Measurements from ENCODE around the gene TFAP2B. TPM values are rescaled to one million over a fixed set of nuclear protein-coding genes. Genes with fewer than 3 reads are reported as not detected.

The TFAP2B gene
- total and polyA plus RNA-seq, 2 donors (not counting 1 experiment from before 2014, with no cell fraction given): not detected

DNA sequence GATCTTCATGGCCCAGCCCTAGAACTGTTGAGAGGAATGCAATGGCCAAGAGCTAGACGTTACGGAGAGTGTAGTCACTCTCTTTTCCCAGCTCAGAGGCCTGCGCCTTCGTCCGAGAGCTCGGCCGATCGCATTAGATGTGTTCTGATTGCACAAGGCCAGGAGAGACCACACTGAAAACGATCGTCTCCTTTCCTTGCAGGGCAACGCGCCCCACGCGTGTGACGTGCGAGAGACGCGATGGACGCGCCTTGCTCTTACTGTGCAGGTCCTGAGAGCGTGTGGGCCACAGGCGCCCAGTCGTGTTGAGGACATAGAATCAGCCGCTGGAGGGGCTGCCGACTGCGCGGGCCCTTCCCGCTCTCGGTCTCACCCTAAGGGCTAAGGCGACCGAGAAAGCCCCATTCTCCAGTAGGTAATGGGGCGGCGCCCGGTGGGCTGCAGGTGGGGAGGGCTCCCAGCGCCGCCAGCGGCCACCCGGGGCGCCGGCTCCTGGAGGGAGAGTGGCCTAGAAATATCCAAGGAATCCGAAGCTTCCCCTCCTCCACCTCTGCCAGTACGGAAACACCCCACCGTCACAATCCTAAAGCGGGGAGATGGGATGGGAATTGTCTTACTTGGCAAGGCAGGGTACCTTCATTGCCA, 26.9 kb downstream of the TFAP2B start:
- Histone ChIP-seq H3K9ac (ENCODE audit: insufficient read depth, low read length) (no peak overlapping the region), H3K4me1 (ENCODE audit: control insufficient read depth, extremely low read depth, insufficient read depth, low read length) (no peaks in the 10 kb centered on the region), H3K4me3 (replicated peaks in 1 of 4; ENCODE audit: control extremely low read depth in 1 of 4, insufficient read depth in 1 of 4, low read depth in 3 of 4, low read length in 4 of 4) (no peak overlapping the region), H3K79me2 (ENCODE audit: control insufficient read depth, insufficient read depth, low read length) (no peaks in the 10 kb centered on the region), H2AFZ (ENCODE audit: low read length) (no peak overlapping the region), H3K27me3 (ENCODE audit: control insufficient read depth, insufficient read depth, low read length) (peaks cover 5% of the 10 kb centered on the region), H4K20me1 (ENCODE audit: control insufficient read depth, extremely low read depth, insufficient read depth, low read length) (no peaks in the 10 kb centered on the region), H3K27ac (ENCODE audit: insufficient read depth, low read length) (no peak overlapping the region), H3K9me3 (ENCODE audit: control insufficient read depth, insufficient read depth, low read depth, low read length) (no peaks in the 10 kb centered on the region), H3K4me2 (ENCODE audit: extremely low read depth, insufficient read depth, low read length) (no peak overlapping the region), H3K36me3 (ENCODE audit: control insufficient read depth, insufficient read depth, low read length) (no peaks in the 10 kb centered on the region)
- TF ChIP-seq EZH2 (IDR thresholded peaks at IDR 0.05; ENCODE audit: low read length, missing control alignments): no peak
- TF ChIP-seq, protein P1, sequence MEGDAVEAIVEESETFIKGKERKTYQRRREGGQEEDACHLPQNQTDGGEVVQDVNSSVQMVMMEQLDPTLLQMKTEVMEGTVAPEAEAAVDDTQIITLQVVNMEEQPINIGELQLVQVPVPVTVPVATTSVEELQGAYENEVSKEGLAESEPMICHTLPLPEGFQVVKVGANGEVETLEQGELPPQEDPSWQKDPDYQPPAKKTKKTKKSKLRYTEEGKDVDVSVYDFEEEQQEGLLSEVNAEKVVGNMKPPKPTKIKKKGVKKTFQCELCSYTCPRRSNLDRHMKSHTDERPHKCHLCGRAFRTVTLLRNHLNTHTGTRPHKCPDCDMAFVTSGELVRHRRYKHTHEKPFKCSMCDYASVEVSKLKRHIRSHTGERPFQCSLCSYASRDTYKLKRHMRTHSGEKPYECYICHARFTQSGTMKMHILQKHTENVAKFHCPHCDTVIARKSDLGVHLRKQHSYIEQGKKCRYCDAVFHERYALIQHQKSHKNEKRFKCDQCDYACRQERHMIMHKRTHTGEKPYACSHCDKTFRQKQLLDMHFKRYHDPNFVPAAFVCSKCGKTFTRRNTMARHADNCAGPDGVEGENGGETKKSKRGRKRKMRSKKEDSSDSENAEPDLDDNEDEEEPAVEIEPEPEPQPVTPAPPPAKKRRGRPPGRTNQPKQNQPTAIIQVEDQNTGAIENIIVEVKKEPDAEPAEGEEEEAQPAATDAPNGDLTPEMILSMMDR (conservative IDR thresholded peaks at IDR 0.05 in 1 of 2, IDR thresholded peaks at IDR 0.05 in 1 of 2; ENCODE audit: low read depth in 1 of 2, low read length in 2 of 2): no peak
- DNase-seq (ENCODE audit: low read depth in 2 of 2): no peak

DNA sequence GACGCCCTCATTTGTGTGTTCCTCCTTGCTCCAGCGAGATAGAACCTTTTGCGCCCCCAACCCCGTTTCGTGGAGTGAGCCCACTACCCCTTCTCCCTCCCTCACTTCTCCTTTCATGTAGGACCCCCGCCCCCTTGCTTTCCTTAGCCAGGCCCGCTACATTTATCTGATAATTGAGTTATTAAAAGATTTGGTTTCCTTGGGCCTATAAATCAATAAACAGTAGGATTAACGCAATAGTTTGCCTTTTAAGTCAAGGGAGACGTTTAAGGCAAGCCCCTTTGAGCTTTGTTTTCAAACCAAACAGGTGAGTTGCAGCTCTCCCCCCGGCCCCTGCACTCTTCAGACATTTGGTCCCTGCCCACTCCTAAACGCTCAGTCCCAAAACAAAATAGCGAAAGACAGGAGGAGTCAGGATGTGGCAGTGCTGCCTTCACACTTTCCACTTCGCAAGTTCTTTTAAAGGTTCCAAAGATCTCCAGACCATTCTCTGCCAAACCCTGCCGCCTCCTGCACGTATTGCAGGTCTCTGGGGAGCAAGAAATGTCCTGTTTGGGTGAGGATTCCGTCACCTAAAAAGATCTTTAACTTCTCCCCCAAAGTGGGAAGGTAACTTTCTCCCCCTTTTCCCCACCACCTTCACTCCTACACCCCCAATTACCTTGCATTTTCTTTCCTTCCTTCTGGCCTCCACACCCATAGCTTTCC, 27.6 kb downstream of the TFAP2B start:
- Histone ChIP-seq H3K9me3 (ENCODE audit: control insufficient read depth, insufficient read depth, low read depth, low read length) (no peaks in the 10 kb centered on the region), H3K27ac (ENCODE audit: insufficient read depth, low read length) (no peak overlapping the region), H3K9ac (ENCODE audit: insufficient read depth, low read length) (no peak overlapping the region), H3K4me2 (ENCODE audit: extremely low read depth, insufficient read depth, low read length) (no peak overlapping the region), H4K20me1 (ENCODE audit: control insufficient read depth, extremely low read depth, insufficient read depth, low read length) (no peaks in the 10 kb centered on the region), H3K79me2 (ENCODE audit: control insufficient read depth, insufficient read depth, low read length) (no peaks in the 10 kb centered on the region), H3K4me1 (ENCODE audit: control insufficient read depth, extremely low read depth, insufficient read depth, low read length) (no peaks in the 10 kb centered on the region), H3K27me3 (ENCODE audit: control insufficient read depth, insufficient read depth, low read length) (peaks cover 5% of the 10 kb centered on the region), H3K4me3 (replicated peaks in 1 of 4; ENCODE audit: control extremely low read depth in 1 of 4, insufficient read depth in 1 of 4, low read depth in 3 of 4, low read length in 4 of 4) (no peak overlapping the region), H2AFZ (ENCODE audit: low read length) (no peak overlapping the region), H3K36me3 (ENCODE audit: control insufficient read depth, insufficient read depth, low read length) (no peaks in the 10 kb centered on the region)
- DNase-seq (ENCODE audit: low read depth in 2 of 2): no peak
- TF ChIP-seq, protein P1 (conservative IDR thresholded peaks at IDR 0.05 in 1 of 2, IDR thresholded peaks at IDR 0.05 in 1 of 2; ENCODE audit: low read depth in 1 of 2, low read length in 2 of 2): no peak
- no peak for TF ChIP-seq EZH2 (IDR thresholded peaks at IDR 0.05; ENCODE audit: low read length, missing control alignments)

DNA sequence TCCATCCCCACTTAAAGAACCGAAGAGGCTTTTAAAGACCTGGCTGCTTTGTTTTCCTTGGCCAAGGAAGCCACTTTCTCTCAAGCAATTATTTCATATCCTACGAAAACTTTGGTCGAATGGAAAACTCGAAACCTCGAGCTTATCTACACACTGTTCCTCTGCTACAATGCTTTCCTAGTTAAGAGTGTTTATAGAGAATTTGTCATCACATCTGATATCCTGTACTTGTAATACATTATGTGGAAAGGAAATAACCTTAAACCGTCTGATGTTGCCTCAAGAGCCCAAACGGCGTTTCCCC, 28.1 kb downstream of the TFAP2B start:
- DNase-seq (ENCODE audit: low read depth in 2 of 2): no peak
- no peaks in the 10 kb centered on the region for H4K20me1 ChIP-seq (ENCODE audit: control insufficient read depth, extremely low read depth, insufficient read depth, low read length)
- H3K27me3 ChIP-seq (ENCODE audit: control insufficient read depth, insufficient read depth, low read length): peaks cover 5% of the 10 kb centered on the region
- TF ChIP-seq, protein P1 (conservative IDR thresholded peaks at IDR 0.05 in 1 of 2, IDR thresholded peaks at IDR 0.05 in 1 of 2; ENCODE audit: low read depth in 1 of 2, low read length in 2 of 2): no peak
- no peak for TF ChIP-seq EZH2 (IDR thresholded peaks at IDR 0.05; ENCODE audit: low read length, missing control alignments)
- H2AFZ ChIP-seq (ENCODE audit: low read length): no peak overlapping the region
- H3K4me1 ChIP-seq (ENCODE audit: control insufficient read depth, extremely low read depth, insufficient read depth, low read length): no peaks in the 10 kb centered on the region
- no peak overlapping the region for H3K4me2 ChIP-seq (ENCODE audit: extremely low read depth, insufficient read depth, low read length)
- no peaks in the 10 kb centered on the region for H3K36me3 ChIP-seq (ENCODE audit: control insufficient read depth, insufficient read depth, low read length)
- H3K27ac ChIP-seq (ENCODE audit: insufficient read depth, low read length): no peak overlapping the region
- H3K79me2 ChIP-seq (ENCODE audit: control insufficient read depth, insufficient read depth, low read length): no peaks in the 10 kb centered on the region
- H3K9me3 ChIP-seq (ENCODE audit: control insufficient read depth, insufficient read depth, low read depth, low read length): no peaks in the 10 kb centered on the region
- no peak overlapping the region for H3K9ac ChIP-seq (ENCODE audit: insufficient read depth, low read length)
- no peak overlapping the region for H3K4me3 ChIP-seq (replicated peaks in 1 of 4; ENCODE audit: control extremely low read depth in 1 of 4, insufficient read depth in 1 of 4, low read depth in 3 of 4, low read length in 4 of 4)

Measured in fibroblast of lung (primary cell).